GM12875 (cell line): ENCODE measurements around the gene CTIF.

Experiments used
- H3K4me3 ChIP-seq: one replicate; pipeline ENCODE4 v1.5.1; 2011; ENCODE audit warnings: low read depth, low read length, control low read depth
- TF ChIP-seq, protein P1 (sequence below): IDR thresholded peaks from 2 replicates; pipeline ENCODE4 v1.5.1; 2011; ENCODE audit warnings: low read depth, mild to moderate bottlenecking, control low read depth, inconsistent platforms, low read length, moderate library complexity, borderline replicate concordance; ENCODE audit not compliant: insufficient read depth

Gene CTIF

DNA sequence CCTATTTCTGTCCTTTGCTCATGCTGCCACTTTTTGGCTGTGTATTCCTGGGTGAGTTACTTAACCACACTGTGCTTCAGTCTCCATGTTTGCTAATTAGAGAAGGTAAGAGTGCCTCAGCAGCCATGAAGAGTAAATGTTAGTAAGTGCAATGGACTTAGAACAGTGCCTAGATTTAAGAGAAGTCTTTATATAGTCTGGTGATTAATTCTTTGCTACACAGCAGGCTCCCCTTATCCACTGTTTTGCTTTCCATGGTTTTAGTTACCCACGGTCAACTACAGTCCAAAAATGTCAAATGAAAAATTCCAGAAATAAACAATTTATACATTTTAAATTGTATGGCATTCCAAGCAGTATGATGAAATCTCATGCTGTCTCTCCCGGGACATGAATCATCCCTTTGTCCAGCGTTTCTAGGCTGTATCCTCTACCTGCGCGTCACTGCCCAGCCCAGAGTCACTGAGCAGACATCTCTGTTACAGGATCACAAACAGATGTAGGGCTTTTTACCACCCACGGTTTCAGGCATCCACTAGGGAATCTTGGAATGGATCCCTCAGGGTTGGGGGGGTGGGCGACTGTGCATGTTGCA lies 91.0 kb downstream of the CTIF start:
- TF ChIP-seq, protein P1, sequence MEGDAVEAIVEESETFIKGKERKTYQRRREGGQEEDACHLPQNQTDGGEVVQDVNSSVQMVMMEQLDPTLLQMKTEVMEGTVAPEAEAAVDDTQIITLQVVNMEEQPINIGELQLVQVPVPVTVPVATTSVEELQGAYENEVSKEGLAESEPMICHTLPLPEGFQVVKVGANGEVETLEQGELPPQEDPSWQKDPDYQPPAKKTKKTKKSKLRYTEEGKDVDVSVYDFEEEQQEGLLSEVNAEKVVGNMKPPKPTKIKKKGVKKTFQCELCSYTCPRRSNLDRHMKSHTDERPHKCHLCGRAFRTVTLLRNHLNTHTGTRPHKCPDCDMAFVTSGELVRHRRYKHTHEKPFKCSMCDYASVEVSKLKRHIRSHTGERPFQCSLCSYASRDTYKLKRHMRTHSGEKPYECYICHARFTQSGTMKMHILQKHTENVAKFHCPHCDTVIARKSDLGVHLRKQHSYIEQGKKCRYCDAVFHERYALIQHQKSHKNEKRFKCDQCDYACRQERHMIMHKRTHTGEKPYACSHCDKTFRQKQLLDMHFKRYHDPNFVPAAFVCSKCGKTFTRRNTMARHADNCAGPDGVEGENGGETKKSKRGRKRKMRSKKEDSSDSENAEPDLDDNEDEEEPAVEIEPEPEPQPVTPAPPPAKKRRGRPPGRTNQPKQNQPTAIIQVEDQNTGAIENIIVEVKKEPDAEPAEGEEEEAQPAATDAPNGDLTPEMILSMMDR, result no peak
- H3K4me3 ChIP-seq, result no peak overlapping the region

- TF ChIP-seq, protein P1, result no peak
- H3K4me3 ChIP-seq, result no peak overlapping the region
Observed at GRCh38 chr18:48631851-48632250, 93.0 kb downstream of the CTIF start.

DNA sequence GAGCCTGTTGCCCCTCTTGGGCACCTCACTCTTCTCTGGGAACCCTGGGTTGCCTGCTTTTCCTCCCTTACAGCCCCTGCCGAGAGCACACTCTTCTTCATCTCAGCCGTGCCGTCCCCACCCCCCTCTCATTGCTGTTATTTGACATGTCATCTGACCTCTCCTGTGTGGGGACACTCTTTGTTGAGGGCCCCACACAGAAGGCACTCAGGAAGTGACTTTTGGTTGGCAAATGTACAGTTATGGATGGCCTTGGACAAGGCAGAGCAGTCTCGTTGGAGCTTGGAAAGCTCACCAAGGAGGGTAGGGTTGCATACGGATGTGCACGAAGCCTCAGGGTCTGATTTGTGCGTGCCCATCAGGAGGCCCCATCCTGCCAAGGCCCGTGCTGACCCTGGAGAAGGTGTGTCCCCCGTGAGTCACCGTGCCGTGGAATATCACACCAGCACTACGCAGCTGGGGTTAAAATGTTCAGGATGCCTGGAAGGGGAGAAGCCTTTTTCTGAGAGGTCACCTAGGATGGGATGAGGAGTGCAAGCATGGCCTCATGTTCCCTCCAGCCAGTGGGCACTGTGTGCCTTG lies 93.9 kb downstream of the CTIF start:
- TF ChIP-seq, protein P1, result no peak
- H3K4me3 ChIP-seq, result no peak overlapping the region

- TF ChIP-seq, protein P1, result no peak
- H3K4me3 ChIP-seq, result no peak overlapping the region
Observed at GRCh38 chr18:48634491-48634890, 95.7 kb downstream of the CTIF start.

DNA sequence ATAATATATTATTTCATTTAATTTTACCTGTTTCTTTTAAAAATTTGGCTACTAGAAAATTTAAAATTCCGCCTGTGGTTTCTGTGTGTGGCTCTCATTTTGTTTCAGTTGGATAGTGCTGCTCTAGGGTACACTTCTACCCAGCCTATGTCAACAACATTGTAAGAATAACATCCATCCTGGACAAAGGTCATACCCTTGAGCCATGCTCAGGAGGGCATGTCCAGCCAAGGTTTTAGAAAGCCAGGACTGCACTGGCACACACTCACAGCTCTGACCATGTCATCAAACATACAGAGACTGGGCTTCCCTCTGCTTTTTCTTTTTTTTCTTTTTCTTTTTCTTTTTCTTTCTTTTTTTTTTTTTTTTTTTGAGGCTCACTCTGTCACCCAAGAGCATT lies 96.1 kb downstream of the CTIF start:
- TF ChIP-seq, protein P1, result no peak

DNA sequence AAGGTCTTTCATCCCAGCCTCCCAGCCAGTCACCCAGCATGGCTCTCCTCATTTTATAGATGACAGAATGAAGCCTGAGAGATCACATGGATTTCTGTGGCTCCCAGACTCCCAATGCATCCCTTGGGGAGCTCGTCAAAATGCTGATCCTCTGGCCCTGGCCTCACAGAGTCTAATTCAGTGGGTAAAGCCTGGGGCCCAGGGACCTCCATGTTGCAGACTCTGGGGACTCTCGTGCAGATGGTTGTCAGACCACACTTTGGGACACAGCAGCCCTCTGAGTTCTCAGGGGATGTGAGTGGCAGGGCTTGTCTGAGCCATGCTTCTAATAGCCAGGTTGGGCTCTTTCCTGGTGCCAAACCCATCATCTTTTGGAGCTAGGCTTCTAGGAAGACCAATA lies 97.0 kb downstream of the CTIF start:
- no peak overlapping the region for H3K4me3 ChIP-seq
- TF ChIP-seq, protein P1, result no peak

More for the DNA sequence above, 96.1 kb downstream of the CTIF start:
- no peak overlapping the region for H3K4me3 ChIP-seq

- no peak overlapping the region for H3K4me3 ChIP-seq
- TF ChIP-seq, protein P1, result no peak
Observed at GRCh38 chr18:48636436-48636835, 97.6 kb downstream of the CTIF start.
